ENCODE measurements around the gene YAF2. TPM values are rescaled to one million over a fixed set of nuclear protein-coding genes. Genes with fewer than 3 reads are reported as not detected.

The YAF2 gene
- total and polyA plus RNA-seq, 2 experiments from 2014 or later, result 1.0 TPM

- Mint-ChIP-seq H3K27ac (no peak overlapping the region), H3K9me3 (no peaks in the 10 kb centered on the region; the same call in 2 of the 3 replicates), H3K4me1 (no peaks in the 10 kb centered on the region), H3K36me3 (ENCODE audit: low read depth) (no peaks in the 10 kb centered on the region), H3K4me3 (no peak overlapping the region), H3K27me3 (ENCODE audit: insufficient read depth, low read depth, poor library complexity) (no peaks in the 10 kb centered on the region)
- no peaks in the 10 kb centered on the region for H3K4me1 ChIP-seq (ENCODE audit: insufficient read depth)
- no peaks in the 10 kb centered on the region for H3K36me3 ChIP-seq (ENCODE audit: insufficient read depth)
- no peaks in the 10 kb centered on the region for H3K79me2 ChIP-seq (replicated peaks; ENCODE audit: insufficient read depth)
- no peaks in the 10 kb centered on the region for H3K9me2 ChIP-seq (ENCODE audit: insufficient read depth)
- H3K4me2 ChIP-seq, result no peak overlapping the region
- no peaks in the 10 kb centered on the region for H4K20me1 ChIP-seq (replicated peaks; ENCODE audit: insufficient read depth)
- no peak overlapping the region for H2AFZ ChIP-seq
- TF ChIP-seq ZNF114 (CRISPR knock-in tag; IDR thresholded peaks at IDR 0.05) (no peak), POLR2AphosphoS5 (IDR thresholded peaks at IDR 0.05; ENCODE audit: low read depth) (no peak), STAT1 (IDR thresholded peaks at IDR 0.05; ENCODE audit: unreplicated experiment) (no peak), CTCF (conservative IDR thresholded peaks at IDR 0.05; ENCODE audit: low read depth in 2 of 2) (no peak), CREB1 (CRISPR knock-in tag; IDR thresholded peaks at IDR 0.05; ENCODE audit: low read depth) (no peak), EZH2phosphoT487 (IDR thresholded peaks at IDR 0.05; ENCODE audit: unreplicated experiment) (no peak), JUNB (IDR thresholded peaks at IDR 0.05; ENCODE audit: unreplicated experiment) (no peak), ETS1 (IDR thresholded peaks at IDR 0.05) (no peak), REST (IDR thresholded peaks at IDR 0.05; ENCODE audit: unreplicated experiment) (no peak), ZNF331 (CRISPR knock-in tag; IDR thresholded peaks at IDR 0.05; ENCODE audit: low read depth) (no peak), EZH2 (IDR thresholded peaks at IDR 0.05; ENCODE audit: low read depth, unreplicated experiment) (no peak), ZNF462 (CRISPR knock-in tag; IDR thresholded peaks at IDR 0.05) (no peak), NANOG (IDR thresholded peaks at IDR 0.05; ENCODE audit: borderline replicate concordance) (no peak)
- H3K27ac ChIP-seq (ENCODE audit: low read depth), result no peak overlapping the region
- H3K4me3 ChIP-seq, result no peak overlapping the region
- DNase-seq (ENCODE audit: low spot score), result no peak
- H3F3A ChIP-seq (replicated peaks; ENCODE audit: low read depth), result no peaks in the 10 kb centered on the region
- no peaks in the 10 kb centered on the region for H3K27me3 ChIP-seq (ENCODE audit: insufficient read depth)
- no peak for ATAC-seq
Observed at GRCh38 chr12:42283739-42284138, 45.7 kb upstream of the YAF2 start.
